GM21390 (cell line): ENCODE measurements around the gene CSF1R.

Experiments
- ATAC-seq: cut with Tn5 transposase; IDR thresholded peaks from one replicate; pipeline ENCODE4 v1.9.1; 2021; ENCODE audit not compliant: unreplicated experiment

CSF1R gene

DNA sequence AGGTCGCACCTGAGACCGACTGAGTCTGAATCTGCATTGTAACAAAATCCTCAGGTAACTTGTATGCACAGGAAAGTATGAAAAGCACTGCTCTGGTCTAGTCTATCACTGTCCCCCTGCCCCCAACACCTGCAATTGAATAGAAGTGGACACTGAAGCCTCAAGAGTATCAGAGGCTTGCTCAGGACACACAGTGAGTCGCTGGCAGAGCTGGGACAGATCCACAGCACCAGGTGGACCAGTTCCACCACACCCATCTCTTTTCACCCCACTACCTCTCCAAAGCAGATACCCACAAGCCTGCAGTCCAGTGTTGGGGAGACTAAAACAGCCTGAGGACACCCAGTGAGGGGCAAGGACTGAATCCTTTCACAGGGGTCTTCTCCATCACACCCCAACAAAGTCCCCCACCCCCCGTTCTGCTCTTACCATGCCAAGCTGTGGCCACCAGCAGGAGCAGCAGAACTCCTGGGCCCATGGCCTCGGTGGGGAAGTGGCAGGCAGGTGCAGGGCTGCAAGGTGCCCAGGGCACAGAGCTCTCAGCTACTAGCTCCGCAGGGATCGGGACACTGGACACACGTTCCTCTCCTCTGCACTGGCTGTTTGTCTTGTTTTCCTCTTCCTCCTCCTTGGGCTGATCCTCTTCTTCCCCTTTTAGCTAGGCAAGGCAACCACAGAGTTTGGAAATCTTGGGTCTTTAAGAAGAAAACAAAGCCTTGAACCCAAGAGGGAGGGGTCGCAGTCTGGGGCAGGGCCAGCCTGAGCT is at the start of gene CSF1R:
TSS of gene CSF1R (minus strand) at position 605 of the 766 bp plus-strand sequence. CDS start at position 478, 127 bp downstream.
- no peak for ATAC-seq

DNA sequence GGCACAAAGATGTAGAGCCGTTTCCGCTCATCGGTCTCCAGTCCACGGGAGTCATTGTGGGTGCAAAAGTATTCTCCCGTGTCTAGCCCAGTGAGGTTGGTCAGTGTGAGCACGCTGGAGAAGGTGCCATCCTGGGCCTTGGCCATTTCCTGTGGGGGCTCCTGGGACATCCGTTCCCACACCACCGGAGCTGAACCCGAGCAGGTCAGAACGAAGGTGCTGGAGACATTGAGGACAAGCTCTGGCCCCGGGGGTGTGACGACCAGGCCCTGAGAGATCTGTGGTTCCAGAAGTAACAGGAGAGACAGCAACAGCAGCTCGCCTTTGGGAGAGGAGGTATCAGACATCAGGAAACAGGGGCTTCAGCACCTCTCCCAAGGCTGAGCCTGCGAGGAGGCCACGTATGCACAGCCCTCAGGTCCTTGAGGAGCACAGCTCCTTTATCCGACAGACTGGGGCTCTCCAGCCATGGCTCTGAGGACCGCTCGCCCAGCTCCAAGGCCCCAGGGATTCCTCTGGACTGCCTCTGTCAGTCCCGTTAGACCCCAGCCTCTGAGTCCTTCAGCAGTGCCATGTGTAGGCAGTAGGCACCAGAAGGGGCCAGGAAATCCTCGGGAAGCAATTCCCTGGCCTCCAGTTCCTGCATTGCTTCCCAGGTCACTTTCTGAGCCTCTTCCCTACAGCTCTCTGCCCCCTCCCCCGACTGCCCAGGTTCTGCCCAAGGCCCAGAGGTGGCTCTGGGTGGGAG is 49.4 kb upstream of the CSF1R start:
- no peak for ATAC-seq

DNA sequence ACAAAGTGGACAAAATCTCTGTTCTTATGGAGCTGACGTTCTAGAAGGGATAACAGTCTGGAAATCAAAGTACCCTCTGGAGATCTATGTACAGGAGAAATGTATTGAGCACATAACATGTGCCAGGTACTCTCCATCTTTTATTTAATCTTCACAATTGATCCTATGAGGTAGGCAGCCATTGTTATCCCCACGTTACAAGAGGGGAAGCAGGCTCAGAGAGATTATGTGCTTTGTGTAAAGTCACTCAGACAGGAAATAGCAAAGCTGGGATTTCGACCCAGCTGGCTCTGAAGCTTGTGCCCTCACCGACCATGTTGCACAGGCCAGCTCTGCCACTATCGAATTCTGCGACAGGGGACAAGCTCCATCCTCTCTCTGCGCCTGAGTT is 47.8 kb upstream of the CSF1R start:
- no peak for ATAC-seq

DNA sequence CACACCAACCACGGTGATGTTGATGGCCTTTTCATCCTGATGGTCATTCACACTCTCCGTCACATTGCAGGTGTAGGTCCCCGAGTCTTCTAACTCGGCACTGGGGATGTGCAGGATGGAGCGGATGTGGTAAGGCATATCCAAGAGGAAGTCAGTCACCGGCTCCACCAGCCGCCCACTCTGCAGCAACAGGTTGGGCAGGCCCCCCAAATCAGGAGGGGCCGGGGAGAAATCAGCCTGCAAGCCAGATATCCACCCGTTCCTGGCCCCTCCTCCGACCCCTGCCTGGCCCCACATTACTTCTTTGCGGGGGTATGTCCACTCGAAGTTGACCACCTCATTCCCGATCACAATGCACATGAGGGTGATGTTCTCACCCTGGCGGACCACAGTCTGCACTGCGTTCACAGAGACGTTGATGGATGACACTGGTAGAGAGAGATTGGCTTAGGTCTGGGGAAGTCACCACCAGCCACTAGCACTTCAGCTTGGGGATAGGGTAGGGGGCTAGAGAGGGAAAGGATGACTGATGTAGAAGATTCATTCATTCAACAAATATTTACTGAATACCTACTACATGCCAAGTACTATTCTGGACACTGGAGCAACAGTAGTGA is 47.3 kb upstream of the CSF1R start:
- ATAC-seq: no peak

DNA sequence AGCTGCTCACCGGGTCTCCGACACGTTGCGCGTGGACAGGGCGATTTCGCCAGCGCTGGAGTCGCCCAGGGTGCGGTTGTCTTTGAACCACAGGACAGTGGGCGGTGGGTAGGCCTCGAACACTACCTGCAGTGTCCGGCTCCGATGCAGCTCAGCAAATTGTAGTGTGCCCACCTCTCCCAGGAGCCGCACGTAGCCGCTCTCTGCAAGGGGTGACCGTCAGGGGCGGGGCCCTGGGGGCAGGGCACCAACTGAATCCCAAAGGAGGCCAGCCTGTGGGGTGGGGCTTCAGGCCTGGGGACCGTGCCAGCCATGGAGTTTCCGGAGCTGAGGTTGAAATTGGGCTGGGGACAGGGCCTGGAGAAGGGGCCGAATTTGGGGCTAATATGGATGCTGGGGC is 46.4 kb upstream of the CSF1R start:
- no peak for ATAC-seq

DNA sequence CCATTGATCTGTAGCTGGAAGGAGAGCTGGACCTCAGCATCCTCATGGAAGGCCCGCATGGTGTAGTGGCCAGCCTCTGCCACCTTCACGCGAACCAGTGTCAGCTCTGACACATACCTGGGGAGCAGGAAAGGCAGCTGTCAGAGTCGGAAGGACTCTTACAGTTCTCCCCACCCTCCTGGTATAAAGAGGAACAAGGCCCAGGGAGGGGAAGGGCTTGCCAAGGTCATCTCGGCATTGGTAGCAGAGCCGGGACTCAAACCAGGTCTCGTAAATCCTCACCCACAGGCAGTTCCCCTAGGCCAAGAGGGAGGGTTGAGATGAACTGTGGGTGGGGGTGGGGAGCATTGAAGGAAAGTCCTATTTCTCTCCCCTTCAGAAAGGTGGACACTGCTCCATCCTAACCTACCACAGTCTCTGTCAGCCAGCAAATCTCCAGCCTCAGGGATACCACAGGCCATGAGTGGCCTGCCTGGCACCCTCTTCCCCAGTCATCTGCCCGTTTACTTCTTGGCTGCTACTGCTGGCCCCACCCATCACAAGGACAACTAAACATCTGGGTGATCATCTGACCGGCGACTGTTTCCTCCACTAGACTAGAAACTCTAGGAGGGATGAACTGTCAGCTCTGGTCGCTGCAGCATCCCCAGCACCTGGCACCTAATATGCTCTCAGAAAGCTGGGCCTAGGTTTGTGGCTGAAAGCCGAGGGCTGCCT is 45.8 kb upstream of the CSF1R start:
- no peak for ATAC-seq

DNA sequence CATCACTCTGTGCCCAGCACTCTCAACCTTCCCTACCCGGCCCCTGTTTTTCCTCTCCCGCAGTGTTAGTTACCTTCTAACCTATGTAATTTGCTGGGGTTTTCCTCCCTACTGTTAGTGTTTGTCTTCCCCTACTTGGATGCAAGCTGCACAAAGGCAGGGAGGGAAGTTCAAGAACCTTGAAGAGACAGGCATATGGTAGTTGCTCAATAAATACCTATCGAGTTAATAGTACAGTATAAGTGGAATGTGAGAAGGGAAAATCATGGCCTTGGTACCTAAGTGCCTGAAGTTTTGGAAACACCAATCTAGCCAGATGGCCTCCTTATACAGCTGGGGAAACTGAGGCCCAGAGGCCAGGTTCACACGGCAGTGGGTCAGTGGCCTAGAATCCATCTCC is 45.1 kb upstream of the CSF1R start:
- ATAC-seq: no peak

DNA sequence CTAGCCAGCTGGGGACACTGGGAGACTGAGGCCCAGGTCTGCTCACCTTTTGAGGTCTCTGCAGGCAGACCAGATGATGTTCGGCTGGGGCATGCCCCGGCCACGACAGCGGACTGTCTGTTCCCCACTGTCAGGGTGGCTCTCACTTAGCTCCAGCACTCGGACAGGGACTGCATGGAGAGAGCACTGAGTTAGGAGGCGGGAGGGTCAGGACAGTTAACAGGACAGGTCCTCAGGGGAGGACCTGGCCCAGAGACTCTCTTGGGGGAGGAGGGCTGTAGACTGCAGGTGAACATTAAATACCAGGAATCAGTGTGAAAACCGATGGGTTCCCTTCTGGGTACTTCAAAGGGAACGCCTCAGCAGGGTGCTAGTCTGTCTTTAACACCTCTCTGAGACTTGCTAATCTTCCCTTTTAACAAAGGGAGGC is 44.2 kb upstream of the CSF1R start:
- no peak for ATAC-seq

DNA sequence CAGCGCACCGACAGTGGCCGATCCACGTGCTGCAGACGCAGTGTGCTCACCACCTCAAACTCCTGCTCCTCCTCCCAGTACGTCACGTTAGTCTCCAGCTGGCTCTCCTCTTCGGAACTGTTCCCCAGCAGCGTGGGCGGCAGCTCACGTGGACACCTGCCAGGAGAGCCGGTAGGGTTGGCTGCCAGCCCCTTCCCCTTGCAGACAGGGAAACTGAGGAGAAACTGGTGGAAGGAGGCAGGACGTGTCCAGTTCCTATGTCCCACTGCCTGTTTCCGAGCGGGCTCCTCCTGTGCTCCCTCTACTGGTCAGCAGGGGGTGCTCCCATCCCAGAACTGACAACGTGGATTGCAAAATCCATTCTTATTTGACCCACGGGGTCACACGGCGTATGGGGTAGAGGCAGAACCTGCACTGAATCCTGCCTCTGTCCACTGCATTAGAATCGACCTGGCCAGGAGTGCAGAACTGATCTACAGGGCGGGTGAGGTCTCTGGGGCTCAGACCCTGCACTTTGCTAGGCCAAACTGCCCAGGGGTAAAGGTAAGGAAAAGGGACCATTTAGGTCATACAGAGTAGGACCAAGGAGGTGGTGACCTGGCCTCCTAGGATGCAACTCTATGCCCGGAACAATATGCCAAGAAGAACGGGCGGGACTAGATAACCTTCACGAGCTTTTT is 43.6 kb upstream of the CSF1R start:
- ATAC-seq: no peak

DNA sequence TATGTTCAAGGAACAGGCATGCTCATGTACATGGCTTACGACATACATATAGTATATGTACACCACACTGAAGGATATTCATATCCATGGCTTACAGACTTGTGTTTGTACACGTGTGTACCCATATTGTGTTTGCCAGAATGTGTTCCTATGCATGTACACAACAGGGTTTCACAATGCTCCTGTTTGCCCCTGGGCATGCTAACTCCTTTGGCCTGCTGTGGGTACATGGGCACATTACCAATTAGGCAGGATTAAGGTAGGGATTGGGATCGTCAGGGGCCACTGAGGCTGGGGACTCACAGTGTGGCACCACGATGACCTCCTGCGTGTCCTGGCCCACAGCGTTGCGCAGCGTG is 43.1 kb upstream of the CSF1R start:
- no peak for ATAC-seq

DNA sequence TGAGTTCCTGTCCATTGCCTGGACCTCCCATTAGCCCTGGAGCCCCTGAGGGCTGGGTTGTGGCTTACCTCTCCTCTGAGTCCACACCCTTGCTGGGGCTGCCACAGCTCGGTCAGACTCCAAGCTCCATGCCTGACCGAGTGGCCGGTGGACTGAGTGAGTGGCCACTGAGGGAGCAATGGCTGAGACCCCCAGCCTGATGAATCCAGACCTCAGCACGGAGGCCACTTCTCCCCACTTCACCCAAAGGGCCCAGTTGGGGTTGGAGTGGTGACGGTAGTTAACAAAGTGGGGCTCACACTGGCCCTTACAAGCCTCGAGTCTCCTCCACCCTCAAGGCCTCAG is 40.5 kb upstream of the CSF1R start:
- no peak for ATAC-seq

DNA sequence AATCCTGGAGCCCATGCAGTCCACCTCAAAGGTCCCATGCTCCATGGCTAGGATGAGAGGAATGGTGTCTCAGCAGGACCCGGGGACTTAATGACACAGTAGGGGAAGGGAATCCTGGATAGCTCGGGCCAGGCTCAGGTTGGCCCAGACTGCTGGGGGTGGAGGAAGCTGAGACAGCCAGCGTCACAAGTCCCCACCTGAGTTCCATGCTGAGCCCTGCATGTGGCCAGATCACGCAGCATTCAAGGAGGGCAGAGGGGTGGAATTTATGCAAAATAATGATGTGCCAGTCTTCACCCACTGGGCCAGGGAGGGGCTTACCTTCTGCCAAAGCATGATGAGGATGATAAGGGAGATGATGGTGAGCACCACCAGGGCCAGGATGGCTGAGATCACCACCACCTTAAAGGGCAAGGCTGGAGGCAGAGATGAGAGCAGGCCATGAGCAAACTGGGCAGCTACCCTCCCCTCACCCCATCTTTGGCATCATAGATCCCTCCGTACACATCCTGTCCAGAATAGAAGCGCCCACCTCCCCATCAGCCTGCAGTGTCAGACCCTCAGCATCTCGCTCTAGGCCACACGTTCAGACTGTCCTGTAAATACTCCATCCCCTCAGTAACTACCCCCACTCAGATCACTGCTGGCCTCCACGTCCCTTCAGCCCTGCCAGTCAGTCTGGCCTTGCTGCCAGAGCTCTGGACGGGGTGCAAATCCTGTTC is 40.0 kb upstream of the CSF1R start:
- no peak for ATAC-seq

DNA sequence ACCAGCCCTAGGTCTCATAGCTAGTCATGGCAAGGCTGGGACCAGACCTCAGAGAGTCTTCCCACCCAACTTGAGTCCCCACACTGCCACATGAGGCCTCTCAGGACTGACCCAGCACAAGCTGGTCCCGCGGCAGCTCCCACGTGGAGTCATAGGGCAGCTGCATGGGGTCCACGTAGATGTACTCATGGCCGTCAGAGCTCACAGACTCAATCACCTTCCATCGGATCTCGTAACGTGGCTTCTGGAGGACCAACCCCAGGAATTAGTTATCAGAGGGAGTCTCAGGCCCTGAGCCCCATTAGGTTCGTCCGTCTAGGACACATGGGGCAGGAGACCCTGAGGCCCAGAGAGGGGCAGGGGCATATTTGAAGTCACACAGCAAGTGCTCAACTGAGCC is 39.0 kb upstream of the CSF1R start:
- no peak for ATAC-seq

DNA sequence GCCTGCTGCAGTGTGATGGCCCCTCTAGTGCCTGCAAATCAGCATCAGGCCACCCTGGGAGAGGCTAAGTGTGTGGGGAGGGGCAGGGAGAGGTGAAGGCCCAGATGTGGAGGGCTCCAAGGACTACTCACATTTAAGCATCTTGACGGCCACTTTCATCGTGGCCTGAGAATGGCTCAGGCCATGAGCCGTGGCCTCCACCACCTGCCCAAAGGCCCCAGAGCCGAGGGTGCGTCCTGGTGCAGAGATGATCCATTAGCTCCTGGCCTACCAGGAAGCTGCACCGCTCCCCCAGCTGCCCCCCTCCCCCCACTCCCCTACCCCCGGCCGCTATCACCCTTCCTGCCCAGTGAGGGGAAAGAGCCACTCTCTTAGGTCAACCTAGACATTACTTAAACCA is 38.2 kb upstream of the CSF1R start:
- ATAC-seq: no peak

DNA sequence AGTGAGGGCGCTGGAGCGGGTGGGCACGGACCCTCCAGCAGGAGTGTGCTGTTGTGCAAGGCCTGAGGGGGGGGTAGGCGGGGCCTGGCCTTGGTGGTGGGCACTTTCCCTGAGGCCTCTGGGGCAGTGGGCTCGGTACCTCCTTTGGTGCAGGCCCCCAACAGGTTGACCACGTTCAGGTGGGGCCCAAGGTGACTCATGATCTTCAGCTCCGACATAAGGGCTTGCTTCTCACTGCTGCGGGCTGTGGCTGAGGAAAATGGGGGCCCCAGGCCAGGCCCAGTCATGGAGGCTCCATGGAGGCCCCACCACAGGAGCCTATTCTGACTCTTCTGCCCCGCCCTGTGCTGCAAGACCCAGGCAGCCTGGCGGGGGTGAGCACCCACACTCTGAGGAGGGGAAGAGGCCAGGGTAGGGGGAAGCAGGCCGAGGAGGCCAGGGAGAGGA is 37.8 kb upstream of the CSF1R start:
- no peak for ATAC-seq

DNA sequence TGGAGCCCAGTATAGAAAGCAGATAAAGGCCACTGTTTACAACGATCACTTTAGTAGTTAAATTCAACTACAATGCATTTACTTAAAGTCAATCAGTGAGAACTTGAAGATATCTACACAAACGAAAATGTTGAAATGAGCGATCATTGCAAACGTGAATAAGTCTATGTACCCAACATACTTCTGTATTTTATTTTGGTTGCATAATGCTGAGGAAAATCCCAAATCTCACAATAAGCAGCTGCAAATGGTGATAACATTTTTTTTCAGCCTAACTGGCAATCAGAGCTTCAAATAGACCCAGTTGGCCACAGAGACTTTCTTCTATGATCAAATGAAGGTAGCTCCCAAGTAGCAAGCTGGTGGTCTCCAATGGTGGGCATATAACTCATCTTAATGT is 37.2 kb upstream of the CSF1R start:
- ATAC-seq: no peak

DNA sequence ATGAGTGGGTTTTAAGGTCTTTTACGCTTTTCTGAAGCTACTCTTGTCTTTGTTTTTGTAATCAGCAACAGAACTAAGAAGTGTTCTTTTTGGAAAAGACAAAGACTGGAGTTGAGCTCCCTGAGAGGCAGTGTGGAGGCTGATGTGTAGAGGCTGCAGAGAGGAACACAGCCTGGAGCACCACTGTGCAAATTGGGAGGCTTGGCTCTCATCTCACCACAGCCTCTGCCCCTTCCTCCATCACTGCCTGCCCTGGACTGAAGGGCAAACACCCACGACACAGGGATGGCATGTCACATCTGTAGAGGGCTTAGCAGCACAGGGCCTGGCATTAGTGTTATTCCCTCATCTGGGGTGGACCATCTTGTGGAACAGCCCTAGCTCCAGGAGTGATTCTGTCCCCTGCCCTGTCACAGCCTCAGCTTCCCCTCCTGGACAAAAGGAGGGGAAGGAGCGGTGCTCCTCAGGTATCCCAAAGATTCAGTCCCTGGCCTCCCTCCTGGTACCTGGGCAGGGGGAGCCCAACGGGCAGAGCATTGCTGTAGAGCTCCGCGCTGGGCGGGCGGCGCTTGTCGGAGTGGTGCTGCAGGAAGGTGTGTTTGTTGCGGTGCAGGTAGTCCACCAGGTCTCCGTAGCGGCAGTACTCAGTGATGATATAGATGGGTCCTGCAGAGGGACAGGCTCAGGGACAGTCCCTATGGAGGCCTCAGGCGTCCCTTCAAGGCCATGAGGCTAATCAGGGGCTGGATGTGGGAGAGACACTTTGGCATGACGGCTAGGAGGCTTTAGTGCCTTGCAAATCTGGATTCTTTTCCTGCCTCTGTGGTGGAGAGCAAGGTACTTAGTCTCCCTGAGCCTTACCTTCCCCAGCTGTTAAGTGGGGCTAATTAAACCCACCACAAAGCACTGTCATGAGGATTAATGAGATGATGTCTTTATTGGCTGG is 36.5 kb upstream of the CSF1R start:
- ATAC-seq: no peak

DNA sequence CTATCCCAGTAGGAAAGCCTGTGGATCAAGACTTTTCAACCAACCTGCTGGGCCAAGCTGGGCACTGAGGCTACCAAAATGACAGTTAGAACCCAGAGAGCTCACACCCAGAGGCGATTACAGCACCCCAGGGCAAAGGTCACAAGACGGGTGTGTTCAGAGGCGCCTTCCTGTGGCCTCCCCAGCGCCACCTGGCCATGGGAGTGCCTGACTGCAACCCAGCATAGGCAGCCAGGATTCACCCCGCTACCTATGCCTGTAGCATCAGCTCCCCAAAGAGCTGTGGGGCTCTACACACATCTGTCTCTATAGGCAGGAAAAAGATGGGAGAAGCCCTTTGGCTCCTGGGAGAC is 35.8 kb upstream of the CSF1R start:
- ATAC-seq: peak; percentile 75

DNA sequence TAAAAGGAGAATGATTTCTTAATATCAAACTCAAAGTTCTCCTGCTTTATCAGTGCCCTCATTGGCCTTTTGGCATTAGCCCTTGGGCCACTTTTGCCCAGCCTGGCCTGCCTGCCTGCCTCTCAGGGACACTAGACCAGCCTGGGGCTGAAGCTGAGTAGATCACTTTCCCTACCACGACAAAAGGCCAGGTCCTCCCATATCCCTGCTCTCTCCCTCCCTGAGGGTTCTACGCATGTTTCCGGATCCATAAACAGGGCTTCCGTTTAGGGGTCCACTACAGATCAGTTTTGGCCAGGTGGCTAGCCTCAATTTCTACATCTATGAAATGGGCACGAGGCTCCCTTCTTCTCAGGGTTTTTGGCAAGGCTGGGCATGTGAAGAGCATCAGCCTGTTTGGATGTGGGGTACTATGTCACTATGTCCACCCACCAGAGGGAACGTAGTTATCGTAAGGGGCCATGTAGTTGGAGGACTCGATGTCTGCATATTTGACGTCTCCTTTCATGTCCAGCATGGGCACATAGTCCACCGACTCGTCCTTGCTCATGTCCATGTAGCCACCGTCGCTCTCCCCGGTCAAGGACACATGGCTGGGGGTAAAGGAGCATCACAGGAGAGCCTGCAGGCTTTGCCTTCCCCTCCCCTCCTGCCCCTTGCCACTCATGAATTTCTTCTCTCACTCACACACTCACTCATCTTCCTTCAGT is 35.2 kb upstream of the CSF1R start:
- ATAC-seq: no peak
